Peyer's patch (tissue), 4 donors: Measurements from ENCODE around the gene H2BW2.

Experiments
- POLR2A ChIP-seq, 2 donors: fragments of 450-650 bp; IDR thresholded peaks; one replicate each; pipeline ENCODE4 v1.5.1; 2017; ENCODE audit warnings: antibody characterized with exemption in 2 of 2, mild to moderate bottlenecking in 2 of 2, moderate library complexity in 2 of 2
- TF ChIP-seq, protein P1 (sequence below), 6 experiments: fragments of 450-650 bp in 4 of 6; fragments of 200-600 bp in 2 of 6; sonication (generic) in 1 of 6; IDR thresholded peaks; one replicate each; pipeline ENCODE4 v1.5.1; 2017 to 2019; ENCODE audit warnings: antibody characterized with exemption in 6 of 6, mild to moderate bottlenecking in 3 of 6, moderate library complexity in 1 of 6

DNA sequence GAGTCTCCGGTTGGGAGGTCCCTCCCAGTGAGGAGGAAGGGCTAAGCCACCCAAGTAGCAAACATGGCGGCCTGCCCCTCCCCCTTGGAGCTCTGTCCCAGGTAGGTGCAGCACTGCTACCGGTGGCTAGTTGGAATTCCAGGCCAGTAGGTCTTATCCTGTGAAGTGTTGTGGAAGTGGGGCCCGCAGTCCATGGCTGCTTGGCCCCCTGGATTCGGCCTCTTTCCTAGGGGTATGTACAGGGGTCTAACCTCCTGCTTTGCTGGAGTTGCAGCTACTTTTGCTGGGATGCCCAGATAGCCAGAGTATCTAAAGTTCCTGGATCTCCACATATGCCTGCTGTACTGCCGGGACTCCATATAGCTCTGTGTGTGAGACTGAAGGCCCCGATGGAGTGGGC, 46.2 kb downstream of the H2BW2 start:
- TF ChIP-seq, protein P1, sequence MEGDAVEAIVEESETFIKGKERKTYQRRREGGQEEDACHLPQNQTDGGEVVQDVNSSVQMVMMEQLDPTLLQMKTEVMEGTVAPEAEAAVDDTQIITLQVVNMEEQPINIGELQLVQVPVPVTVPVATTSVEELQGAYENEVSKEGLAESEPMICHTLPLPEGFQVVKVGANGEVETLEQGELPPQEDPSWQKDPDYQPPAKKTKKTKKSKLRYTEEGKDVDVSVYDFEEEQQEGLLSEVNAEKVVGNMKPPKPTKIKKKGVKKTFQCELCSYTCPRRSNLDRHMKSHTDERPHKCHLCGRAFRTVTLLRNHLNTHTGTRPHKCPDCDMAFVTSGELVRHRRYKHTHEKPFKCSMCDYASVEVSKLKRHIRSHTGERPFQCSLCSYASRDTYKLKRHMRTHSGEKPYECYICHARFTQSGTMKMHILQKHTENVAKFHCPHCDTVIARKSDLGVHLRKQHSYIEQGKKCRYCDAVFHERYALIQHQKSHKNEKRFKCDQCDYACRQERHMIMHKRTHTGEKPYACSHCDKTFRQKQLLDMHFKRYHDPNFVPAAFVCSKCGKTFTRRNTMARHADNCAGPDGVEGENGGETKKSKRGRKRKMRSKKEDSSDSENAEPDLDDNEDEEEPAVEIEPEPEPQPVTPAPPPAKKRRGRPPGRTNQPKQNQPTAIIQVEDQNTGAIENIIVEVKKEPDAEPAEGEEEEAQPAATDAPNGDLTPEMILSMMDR (IDR thresholded peaks at IDR 0.05) = no peak
- TF ChIP-seq POLR2A (IDR thresholded peaks at IDR 0.05) = no peak
